ENCODE data around the gene INPP4A. TPM values are rescaled to one million over a fixed set of nuclear protein-coding genes. Genes with fewer than 3 reads are reported as not detected.

Gene INPP4A
- total and polyA plus RNA-seq, 9 of the 15 experiments (the other 6 are each of a cell fraction or from before 2014, with no cell fraction given), result 1.8 to 15.7 (median 8.3) TPM

DNA sequence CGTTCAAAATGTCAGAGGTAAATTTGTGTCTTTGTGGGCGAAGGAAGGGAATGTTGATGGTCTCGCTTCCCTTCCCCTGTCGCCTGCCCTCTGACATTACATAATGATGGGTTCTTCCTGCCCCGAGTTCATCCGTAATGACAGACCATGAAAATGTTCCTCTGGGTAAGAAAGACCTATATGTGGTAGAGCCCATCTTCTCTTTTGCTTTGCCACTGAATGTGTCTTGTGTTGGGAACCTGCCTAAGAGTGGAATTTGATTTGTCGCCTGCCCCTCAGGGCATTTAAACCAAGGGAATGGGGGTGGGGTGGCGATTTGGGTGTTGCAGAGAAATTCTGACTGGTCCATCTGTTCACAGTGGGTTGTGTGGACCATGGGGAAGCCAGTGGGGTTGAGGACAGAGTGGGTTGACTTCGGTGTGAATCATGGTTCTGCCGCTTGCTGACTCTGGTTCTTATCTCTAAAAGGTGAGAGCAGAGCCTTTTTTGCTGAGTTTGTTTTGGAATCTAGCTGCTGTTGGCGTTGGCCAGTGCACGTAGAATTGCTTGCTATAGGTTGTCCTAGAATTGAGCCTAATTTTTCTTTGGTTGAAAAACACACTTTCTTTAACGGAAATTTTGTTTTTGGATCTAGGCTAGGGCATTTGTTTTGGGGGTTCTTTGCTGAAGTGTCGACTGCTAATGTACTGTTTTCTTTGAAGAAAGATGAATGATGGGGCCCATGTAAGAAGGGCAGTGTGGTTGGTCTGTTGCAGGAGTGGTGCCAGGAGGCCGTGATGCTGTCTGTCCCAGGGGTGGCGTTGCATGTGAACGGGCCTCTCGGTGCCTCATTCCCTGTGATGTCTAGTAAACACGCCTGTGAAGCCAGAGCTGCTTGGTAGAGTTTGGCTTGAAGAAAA lies 1.3 kb downstream of the INPP4A start:
- peaks cover 36% of the 10 kb centered on the region for H3K79me2 ChIP-seq (ENCODE audit: control insufficient read depth, insufficient read depth, low read length)
- TF ChIP-seq SIX5 (IDR thresholded peaks at IDR 0.05; ENCODE audit: borderline replicate concordance in 1 of 2, insufficient read depth in 1 of 2, low read depth in 1 of 2, low read length in 2 of 2) (no peak), EGR1 (conservative IDR thresholded peaks at IDR 0.05) (no peak; the same call in 1 of the 2 replicates), MAFG (tag; conservative IDR thresholded peaks at IDR 0.05) (peak; percentile 52), KLF13 (tag; IDR thresholded peaks at IDR 0.05; ENCODE audit: borderline replicate concordance, low read depth) (no peak), C11orf30 (IDR thresholded peaks at IDR 0.05; ENCODE audit: low read depth) (peak; percentile 80), ZNF146 (CRISPR knock-in tag; IDR thresholded peaks at IDR 0.05; ENCODE audit: unreplicated experiment) (no peak), FOXK1 (CRISPR knock-in tag; IDR thresholded peaks at IDR 0.05; ENCODE audit: borderline replicate concordance) (no peak), KAT2B (IDR thresholded peaks at IDR 0.05; ENCODE audit: low read depth, low read length) (no peak), ZNF184 (CRISPR knock-in tag; IDR thresholded peaks at IDR 0.05) (no peak), DPF2 (IDR thresholded peaks at IDR 0.05) (peak; percentile 53; the same call in 1 of the 2 replicates), ZEB2 (IDR thresholded peaks at IDR 0.05) (no peak), HDGF (IDR thresholded peaks at IDR 0.05) (no peak), SOX6 (IDR thresholded peaks at IDR 0.05) (no peak), XRCC4 (IDR thresholded peaks at IDR 0.05; ENCODE audit: extremely low read depth, insufficient read depth, insufficient read length) (no peak)
- TF ChIP-seq, protein P1, sequence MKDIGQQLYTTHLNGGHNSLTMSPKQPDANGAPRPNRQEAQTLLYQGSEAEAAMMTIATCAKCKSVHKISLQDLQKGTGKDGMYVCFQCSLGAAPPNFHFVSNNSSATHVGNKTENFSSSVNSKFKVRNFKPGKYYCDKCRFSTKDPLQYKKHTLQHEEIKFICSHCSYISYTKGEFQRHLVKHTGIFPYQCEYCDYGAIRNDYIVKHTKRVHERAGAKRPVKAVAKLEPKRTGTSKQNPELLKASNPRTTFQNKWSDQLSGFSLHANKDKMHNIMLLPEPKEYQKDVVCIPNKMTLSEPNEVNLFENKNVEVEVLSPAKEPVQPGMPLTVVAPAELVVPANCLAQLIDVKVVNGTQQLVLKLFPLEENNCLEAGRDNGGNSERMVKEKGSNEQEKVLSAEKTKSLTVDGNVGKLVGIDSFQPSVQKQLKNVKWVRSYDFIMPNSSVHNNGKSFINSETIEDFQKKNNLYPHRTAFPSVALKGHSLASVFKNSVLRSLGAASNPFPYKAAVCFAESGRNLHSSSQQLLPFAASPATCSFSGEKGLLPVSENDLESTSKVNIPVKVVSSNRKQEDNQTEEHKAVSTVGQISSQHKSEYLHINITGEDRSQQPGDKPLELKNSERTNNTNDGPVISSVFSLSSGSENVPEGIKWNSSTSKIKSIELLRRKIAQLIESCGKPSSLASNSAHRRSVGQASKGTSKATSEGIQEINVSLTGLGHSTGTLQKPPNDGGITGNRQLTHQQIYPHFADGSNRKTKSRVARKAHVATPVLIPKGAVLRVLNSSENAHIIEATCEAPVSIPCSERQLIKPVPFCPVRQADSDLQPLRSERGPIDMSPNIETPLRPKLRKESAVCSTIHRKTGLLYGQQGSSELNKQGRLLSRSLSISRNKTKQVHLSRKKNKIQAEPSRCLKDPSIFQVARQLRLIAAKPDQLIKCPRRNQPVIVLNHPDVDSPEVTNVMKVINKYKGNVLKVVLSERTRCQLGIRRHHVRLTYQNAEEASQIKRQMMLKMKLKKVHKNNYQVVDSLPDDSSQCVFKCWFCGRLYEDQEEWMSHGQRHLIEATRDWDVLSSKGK (CRISPR knock-in tag; IDR thresholded peaks at IDR 0.05), result no peak
- TF ChIP-seq, protein P2, sequence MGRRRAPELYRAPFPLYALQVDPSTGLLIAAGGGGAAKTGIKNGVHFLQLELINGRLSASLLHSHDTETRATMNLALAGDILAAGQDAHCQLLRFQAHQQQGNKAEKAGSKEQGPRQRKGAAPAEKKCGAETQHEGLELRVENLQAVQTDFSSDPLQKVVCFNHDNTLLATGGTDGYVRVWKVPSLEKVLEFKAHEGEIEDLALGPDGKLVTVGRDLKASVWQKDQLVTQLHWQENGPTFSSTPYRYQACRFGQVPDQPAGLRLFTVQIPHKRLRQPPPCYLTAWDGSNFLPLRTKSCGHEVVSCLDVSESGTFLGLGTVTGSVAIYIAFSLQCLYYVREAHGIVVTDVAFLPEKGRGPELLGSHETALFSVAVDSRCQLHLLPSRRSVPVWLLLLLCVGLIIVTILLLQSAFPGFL (CRISPR knock-in tag; IDR thresholded peaks at IDR 0.05), result no peak
- TF ChIP-seq, protein P3, sequence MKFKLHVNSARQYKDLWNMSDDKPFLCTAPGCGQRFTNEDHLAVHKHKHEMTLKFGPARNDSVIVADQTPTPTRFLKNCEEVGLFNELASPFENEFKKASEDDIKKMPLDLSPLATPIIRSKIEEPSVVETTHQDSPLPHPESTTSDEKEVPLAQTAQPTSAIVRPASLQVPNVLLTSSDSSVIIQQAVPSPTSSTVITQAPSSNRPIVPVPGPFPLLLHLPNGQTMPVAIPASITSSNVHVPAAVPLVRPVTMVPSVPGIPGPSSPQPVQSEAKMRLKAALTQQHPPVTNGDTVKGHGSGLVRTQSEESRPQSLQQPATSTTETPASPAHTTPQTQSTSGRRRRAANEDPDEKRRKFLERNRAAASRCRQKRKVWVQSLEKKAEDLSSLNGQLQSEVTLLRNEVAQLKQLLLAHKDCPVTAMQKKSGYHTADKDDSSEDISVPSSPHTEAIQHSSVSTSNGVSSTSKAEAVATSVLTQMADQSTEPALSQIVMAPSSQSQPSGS (CRISPR knock-in tag; IDR thresholded peaks at IDR 0.05), result no peak

More for the DNA sequence above, 1.3 kb downstream of the INPP4A start:
- BruUV-seq (replicated peaks), result TSS peak; percentile 61
- ChIA-PET CTCF (ENCODE audit: low intra/inter-chr PET ratio) (no interaction called here), POLR2A (interaction anchor here (0.5 to 1.9 kb wide), 4 partner anchors 10 to 1962 kb away, joined by 3 to 9 read pairs (median 4); no protein-coding TSS in a partner anchor)
- in situ Hi-C loops (cut with MboI), result no loop called here
- intact Hi-C loops (cut with micrococcal nuclease), result loop anchor here (5.0 kb wide), 1 partner anchor 61 kb away; no protein-coding TSS in a partner anchor
- peak overlapping the region; percentile 49 to 94 for H3K9ac ChIP-seq (ENCODE audit: insufficient read depth in 1 of 2, low read depth in 2 of 2, low read length in 2 of 2)
- peaks cover 16 to 27% of the 10 kb centered on the region in 2 experiments; a peak in 4 of 5 replicates for H3K4me1 ChIP-seq (replicated peaks in 1 of 2; ENCODE audit: control insufficient read depth in 2 of 2, insufficient read depth in 2 of 2, low read length in 2 of 2)
- WGBS (ENCODE audit: insufficient coverage, low coverage, missing lambda C conversion rate), result 7% methylated on average over 19 of the region's 19 CpGs
- no peaks in the 10 kb centered on the region for H3K9me1 ChIP-seq (ENCODE audit: control insufficient read depth, insufficient read depth, low read length)
- H3K36me3 ChIP-seq (ENCODE audit: control insufficient read depth, insufficient read depth, low read length), result no peaks in the 10 kb centered on the region
- peak; percentile 73 for ATAC-seq
- peak; percentile 38 to 74 (median 52) for DNase-seq (ENCODE audit: extremely low read depth in 1 of 4, low spot score in 3 of 4)
- peak overlapping the region; percentile 66 for H3K4me3 ChIP-seq
- FAIRE-seq, result peak; percentile 94
- no peaks in the 10 kb centered on the region for H3K9me3 ChIP-seq (replicated peaks; ENCODE audit: control insufficient read depth, insufficient read depth, low read depth, low read length)
- peak overlapping the region; percentile 91 for H2AFZ ChIP-seq (ENCODE audit: low read depth, low read length)
- peak overlapping the region; percentile 84 for H3K4me2 ChIP-seq (ENCODE audit: insufficient read depth, low read length)
- peak overlapping the region; percentile 57 for H3K27ac ChIP-seq (ENCODE audit: extremely low read depth, low read depth, low read length)
- no peaks in the 10 kb centered on the region for H3K27me3 ChIP-seq (ENCODE audit: control insufficient read depth in 2 of 2, insufficient read depth in 2 of 2, low read length in 2 of 2)
- peaks cover 17% of the 10 kb centered on the region for H4K20me1 ChIP-seq (replicated peaks; ENCODE audit: control insufficient read depth, insufficient read depth, low read length)
